Naive B cell (primary cell): Measurements from ENCODE around the gene GBA2. TPM values are rescaled to one million over a fixed set of nuclear protein-coding genes. Genes with fewer than 3 reads are reported as not detected.

Source experiments
- ATAC-seq, 2 donors: fragments of 150-1000 bp; cut with Tn5 transposase; 2 replicates each; pipeline ENCODE4 v1.10.0; 2021; ENCODE audit warnings: low read depth in 2 of 2, mild to moderate bottlenecking in 2 of 2, moderate library complexity in 2 of 2
- DNase-seq: peaks from one replicate; pipeline ENCODE4 v3.0.0; 2022
- H3K27ac Mint-ChIP-seq, 6 donors: one replicate each; pipeline ENCODE4 v1.8.0; 2020 to 2022; ENCODE audit warnings: mild to moderate bottlenecking in 6 of 6, mixed read lengths in 6 of 6, moderate library complexity in 5 of 6, inconsistent platforms in 2 of 6
- H3K27me3 Mint-ChIP-seq, 3 donors: one replicate each; pipeline ENCODE4 v1.8.0; 2021 to 2022; ENCODE audit warnings: mixed read lengths in 3 of 3, mild to moderate bottlenecking in 1 of 3
- H3K36me3 Mint-ChIP-seq, 2 donors: one replicate each; pipeline ENCODE4 v1.8.0; 2020 to 2022; ENCODE audit warnings: mixed read lengths in 2 of 2, inconsistent platforms in 1 of 2, mild to moderate bottlenecking in 1 of 2
- H3K4me1 Mint-ChIP-seq, 3 donors: one replicate each; pipeline ENCODE4 v1.8.0; 2020 to 2022; ENCODE audit warnings: mixed read lengths in 3 of 3, inconsistent platforms in 1 of 3, mild to moderate bottlenecking in 1 of 3, moderate library complexity in 1 of 3
- H3K4me3 Mint-ChIP-seq, 8 donors: one replicate each; pipeline ENCODE4 v1.8.0; 2020 to 2022; ENCODE audit warnings: mild to moderate bottlenecking in 8 of 8, mixed read lengths in 8 of 8, moderate library complexity in 8 of 8, inconsistent platforms in 2 of 8
- H3K9me3 Mint-ChIP-seq, 7 donors: one replicate each; pipeline ENCODE4 v1.8.0; 2020 to 2022; ENCODE audit warnings: mixed read lengths in 7 of 7, mild to moderate bottlenecking in 5 of 7, inconsistent platforms in 2 of 7, moderate library complexity in 1 of 7
- polyA plus RNA-seq, 6 donors: library from polyadenylated mRNA; unstranded; fragments of 300-500 nt; fragmentation: Illumina TruSeq; gene quantifications; one replicate each; pipeline ENCODE4 v1.2.3, GENCODE V29; 2021; ENCODE audit warnings: low read depth in 6 of 6

The GBA2 gene
- polyA plus RNA-seq = 10 to 100 TPM; 31.7 to 49.1 (median 39.0) TPM

GRCh38 chr9:35748858-35749514 is at the start of gene GBA2, which contains the start of gene RGP1:
TSS of gene GBA2 (minus strand) at chr9:35749228. CDS start at chr9:35748704, 524 bp downstream.
TSS of gene RGP1 (plus strand) at chr9:35749287. CDS start at chr9:35749756, 469 bp downstream.
- Mint-ChIP-seq H3K27ac (peak within 1 kb of the TSS; percentile 91 to 96 (median 94)), H3K36me3 (peaks cover 7 to 20% of the 10 kb centered on the region in 2 donors), H3K4me3 (peak within 1 kb of the TSS; percentile 91 to 98 (median 97)), H3K27me3 (no peaks in the 10 kb centered on the region), H3K9me3 (no peaks in the 10 kb centered on the region), H3K4me1 (peaks cover 54 to 55% (median 54%) of the 10 kb centered on the region in 3 donors)
- ATAC-seq (peak; percentile 82 to 84), DNase-seq (peak; percentile 76)

GRCh38 chr9:35797311-35798109 is 48.5 kb upstream of the GBA2 start:
- peak overlapping the region in 2 of 6 donors; percentile 31 to 75 for H3K27ac Mint-ChIP-seq
- H3K4me3 Mint-ChIP-seq = no peak overlapping the region
- no peak for ATAC-seq
- H3K27me3 Mint-ChIP-seq = no peaks in the 10 kb centered on the region
- H3K4me1 Mint-ChIP-seq = no peaks in the 10 kb centered on the region
- no peak for DNase-seq
- H3K9me3 Mint-ChIP-seq = no peaks in the 10 kb centered on the region
- peaks cover 17 to 28% of the 10 kb centered on the region in 2 donors for H3K36me3 Mint-ChIP-seq

DNA sequence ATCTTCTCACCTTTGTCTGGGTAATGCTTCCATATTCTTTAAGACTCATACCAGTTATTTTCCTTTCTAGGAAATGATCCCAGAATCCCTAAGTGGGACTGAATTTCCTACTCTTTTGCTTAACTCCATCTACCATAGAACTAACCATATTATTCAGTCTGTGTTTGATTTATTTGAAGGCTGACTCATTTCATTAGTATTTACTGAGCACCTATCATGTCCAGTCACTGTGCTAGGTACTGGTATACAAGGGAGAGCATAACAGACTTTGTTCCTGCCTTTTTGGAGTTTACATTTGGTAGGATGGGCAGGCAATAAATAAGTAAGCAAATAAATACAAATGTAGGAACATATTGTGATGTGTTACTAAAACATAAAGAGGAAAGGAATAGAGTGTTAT is 46.7 kb upstream of the GBA2 start:
- Mint-ChIP-seq H3K27me3 (peaks cover 0 to 5% (median 4%) of the 10 kb centered on the region in 3 donors), H3K4me1 (peaks cover 4 to 5% (median 5%) of the 10 kb centered on the region in 3 donors), H3K9me3 (no peaks in the 10 kb centered on the region), H3K27ac (no peak overlapping the region), H3K4me3 (no peak overlapping the region), H3K36me3 (peaks cover 5 to 12% of the 10 kb centered on the region in 2 donors)
- DNase-seq (no peak), ATAC-seq (no peak)

GRCh38 chr9:35793461-35793860 is 44.4 kb upstream of the GBA2 start:
- H3K4me1 Mint-ChIP-seq = peaks cover 9 to 12% (median 12%) of the 10 kb centered on the region in 3 donors
- no peaks in the 10 kb centered on the region for H3K9me3 Mint-ChIP-seq
- ATAC-seq = no peak
- no peak overlapping the region for H3K4me3 Mint-ChIP-seq
- peaks cover 0 to 5% of the 10 kb centered on the region in 2 donors for H3K36me3 Mint-ChIP-seq
- H3K27me3 Mint-ChIP-seq = peaks cover 3 to 10% (median 8%) of the 10 kb centered on the region in 3 donors
- no peak for DNase-seq
- H3K27ac Mint-ChIP-seq = peak overlapping the region in 1 of 6 donors; percentile 79

GRCh38 chr9:35792826-35793225 is 43.8 kb upstream of the GBA2 start:
- Mint-ChIP-seq H3K4me1 (peaks cover 9 to 12% (median 12%) of the 10 kb centered on the region in 3 donors), H3K27me3 (peaks cover 3 to 10% (median 8%) of the 10 kb centered on the region in 3 donors), H3K4me3 (no peak overlapping the region), H3K9me3 (no peaks in the 10 kb centered on the region), H3K27ac (peak overlapping the region in 2 of 6 donors; percentile 79 to 91), H3K36me3 (peaks cover 0 to 5% of the 10 kb centered on the region in 2 donors)
- DNase-seq = no peak
- no peak for ATAC-seq

- no peak overlapping the region for H3K4me3 Mint-ChIP-seq
- H3K4me1 Mint-ChIP-seq = peaks cover 9 to 12% (median 12%) of the 10 kb centered on the region in 3 donors
- peaks cover 0 to 5% of the 10 kb centered on the region in 2 donors for H3K36me3 Mint-ChIP-seq
- H3K27ac Mint-ChIP-seq = peak overlapping the region in 1 of 6 donors; percentile 72
- DNase-seq = no peak
- H3K9me3 Mint-ChIP-seq = no peaks in the 10 kb centered on the region
- ATAC-seq = no peak
- peaks cover 3 to 10% (median 8%) of the 10 kb centered on the region in 3 donors for H3K27me3 Mint-ChIP-seq
Observed at GRCh38 chr9:35792024-35792813, 43.2 kb upstream of the GBA2 start.

- H3K4me1 Mint-ChIP-seq = peaks cover 9 to 12% (median 12%) of the 10 kb centered on the region in 3 donors
- peaks cover 0 to 5% of the 10 kb centered on the region in 2 donors for H3K36me3 Mint-ChIP-seq
- H3K4me3 Mint-ChIP-seq = peak within 1 kb of the TSS in 5 of 8 donors; percentile 36 to 78 (median 63)
- peaks cover 3 to 10% (median 8%) of the 10 kb centered on the region in 3 donors for H3K27me3 Mint-ChIP-seq
- no peaks in the 10 kb centered on the region for H3K9me3 Mint-ChIP-seq
- ATAC-seq (no peak), DNase-seq (no peak)
- peak within 1 kb of the TSS in 3 of 6 donors; percentile 28 to 72 (median 72) for H3K27ac Mint-ChIP-seq
Observed at GRCh38 chr9:35791297-35791921, 42.4 kb upstream of the GBA2 start, which contains the start of gene NPR2. TSS of gene NPR2 (plus strand) at chr9:35791591. CDS start at chr9:35792409, 818 bp downstream.

- ATAC-seq (peak; percentile 87 to 92), DNase-seq (peak; percentile 58)
- Mint-ChIP-seq H3K4me1 (peaks cover 12% of the 10 kb centered on the region in 3 donors), H3K36me3 (peaks cover 5 to 7% of the 10 kb centered on the region in 2 donors), H3K4me3 (peak overlapping the region in 5 of 8 donors; percentile 36 to 78 (median 63)), H3K27me3 (peaks cover 3 to 10% (median 8%) of the 10 kb centered on the region in 3 donors), H3K27ac (peak overlapping the region in 3 of 6 donors; percentile 28 to 72 (median 53)), H3K9me3 (no peaks in the 10 kb centered on the region)
Observed at GRCh38 chr9:35790385-35791296, 41.6 kb upstream of the GBA2 start.

- Mint-ChIP-seq H3K27ac (peak overlapping the region in 2 of 6 donors; percentile 28 to 72), H3K9me3 (no peaks in the 10 kb centered on the region), H3K4me1 (peaks cover 12 to 15% (median 12%) of the 10 kb centered on the region in 3 donors), H3K4me3 (peak overlapping the region in 1 of 8 donors; percentile 36), H3K36me3 (peaks cover 5 to 10% of the 10 kb centered on the region in 2 donors), H3K27me3 (peaks cover 3 to 10% (median 8%) of the 10 kb centered on the region in 3 donors)
- ATAC-seq (peak in 1 of 2 donors; percentile 14), DNase-seq (no peak)
Observed at GRCh38 chr9:35790025-35790384, 41.0 kb upstream of the GBA2 start.

DNA sequence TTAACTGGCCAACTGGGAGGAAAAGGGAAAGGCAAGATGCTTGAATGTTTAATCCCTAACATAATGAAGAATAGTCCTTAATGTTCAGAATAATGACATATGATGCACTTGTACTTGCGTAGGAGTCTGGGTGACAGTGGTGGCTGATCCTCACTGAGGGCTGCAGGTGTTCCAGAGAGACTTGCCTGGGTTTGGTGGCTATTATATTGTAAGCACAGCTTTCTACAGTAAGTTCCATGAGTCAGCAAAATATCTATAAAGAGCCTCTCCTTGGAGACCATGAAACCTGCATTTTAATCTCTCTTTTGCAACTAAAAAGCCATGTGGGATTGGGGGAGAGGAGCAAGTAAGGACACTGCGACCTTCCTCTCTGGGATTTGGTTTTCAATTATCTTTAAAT is 40.5 kb upstream of the GBA2 start:
- no peaks in the 10 kb centered on the region for H3K9me3 Mint-ChIP-seq
- peaks cover 12 to 15% (median 12%) of the 10 kb centered on the region in 3 donors for H3K4me1 Mint-ChIP-seq
- peaks cover 3 to 10% (median 8%) of the 10 kb centered on the region in 3 donors for H3K27me3 Mint-ChIP-seq
- no peak overlapping the region for H3K27ac Mint-ChIP-seq
- no peak overlapping the region for H3K4me3 Mint-ChIP-seq
- DNase-seq = no peak
- no peak for ATAC-seq
- H3K36me3 Mint-ChIP-seq = peaks cover 4 to 10% of the 10 kb centered on the region in 2 donors

DNA sequence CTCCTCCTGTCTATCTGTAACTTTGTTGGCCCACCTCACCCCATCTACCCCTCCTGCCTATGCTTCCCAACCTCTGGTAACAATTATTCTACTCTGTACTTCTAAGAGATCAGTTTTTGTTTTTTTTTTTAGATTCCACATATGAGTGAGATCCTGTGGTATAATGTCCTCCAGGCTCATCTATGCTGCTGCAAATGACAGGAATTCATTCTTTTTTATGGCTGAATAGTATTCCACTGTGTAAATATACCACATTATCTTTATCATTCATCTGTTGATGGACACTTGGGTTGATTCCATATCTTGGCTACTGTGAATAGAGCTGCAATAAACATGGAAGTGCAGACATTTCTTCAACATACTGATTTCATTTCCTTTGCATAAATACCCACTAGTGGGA is 34.4 kb upstream of the GBA2 start:
- Mint-ChIP-seq H3K4me1 (peaks cover 0 to 10% (median 5%) of the 10 kb centered on the region in 3 donors), H3K27ac (peak overlapping the region in 1 of 6 donors; percentile 12), H3K27me3 (no peaks in the 10 kb centered on the region), H3K9me3 (peaks cover 0 to 7% (median 0%) of the 10 kb centered on the region in 7 donors), H3K36me3 (peaks cover 16 to 20% of the 10 kb centered on the region in 2 donors), H3K4me3 (no peak overlapping the region)
- DNase-seq (no peak), ATAC-seq (no peak)
